WTC11 (cell line): ENCODE data around the gene GNAS. TPM values are rescaled to one million over a fixed set of nuclear protein-coding genes. Genes with fewer than 3 reads are reported as not detected.

Experiments
- ATAC-seq: fragments of 200-7000 bp; cut with Tn5 transposase; 2 replicates; pipeline ENCODE4 v1.10.0; 2021; ENCODE audit warnings: mild to moderate bottlenecking, moderate library complexity
- CTCF ChIA-PET: fragments of 300-600 bp; sonication (Branson Sonifier 250); formaldehyde crosslinking; loops from one replicate; lab custom pipeline; 2021; ENCODE audit warnings: antibody characterized with exemption; lab: Charles Lee
- POLR2A ChIA-PET: fragments of 350-600 bp; sonication (Branson Sonifier 250); formaldehyde crosslinking; loops from one replicate; lab custom pipeline; 2021; ENCODE audit warnings: antibody characterized with exemption; lab: Charles Lee
- DNase-seq: peaks from one replicate; pipeline ENCODE4 v3.0.0; 2021; ENCODE audit warnings: low spot score
- H3K27ac Mint-ChIP-seq: 2 replicates; pipeline ENCODE4 v1.8.0; 2021; ENCODE audit warnings: mixed read lengths
- H3K27me3 Mint-ChIP-seq: 2 replicates; pipeline ENCODE4 v1.8.0; 2021; ENCODE audit warnings: low read depth, mild to moderate bottlenecking, moderate library complexity, mixed read lengths
- H3K36me3 Mint-ChIP-seq: 2 replicates; pipeline ENCODE4 v1.8.0; 2021; ENCODE audit warnings: mixed read lengths
- H3K4me1 Mint-ChIP-seq: 2 replicates; pipeline ENCODE4 v1.8.0; 2022; ENCODE audit warnings: mixed read lengths
- H3K4me3 Mint-ChIP-seq: 2 replicates; pipeline ENCODE4 v1.8.0; 2021; ENCODE audit warnings: mild to moderate bottlenecking, moderate library complexity, mixed read lengths
- H3K9me3 Mint-ChIP-seq: 2 replicates; pipeline ENCODE4 v1.8.0; 2021; ENCODE audit warnings: mixed read lengths
- AFF4 ChIP-seq: sonication (generic); formaldehyde crosslinking; IDR thresholded peaks from 2 replicates; pipeline ENCODE4 v1.8.1; 2023; ENCODE audit warnings: mild to moderate bottlenecking, missing genetic modification reagents, borderline replicate concordance
- ATF1 ChIP-seq: sonication (generic); formaldehyde crosslinking; IDR thresholded peaks from 2 replicates; pipeline ENCODE4 v1.8.1; 2023; ENCODE audit warnings: mild to moderate bottlenecking, moderate library complexity, missing genetic modification reagents
- ATF2 ChIP-seq: sonication (generic); formaldehyde crosslinking; IDR thresholded peaks from 2 replicates; pipeline ENCODE4 v1.8.1; 2022; ENCODE audit warnings: low read depth, missing genetic modification reagents, borderline replicate concordance
- CBFB ChIP-seq: sonication (generic); formaldehyde crosslinking; IDR thresholded peaks from 2 replicates; pipeline ENCODE4 v1.8.1; 2022; ENCODE audit warnings: mild to moderate bottlenecking, low read depth, missing genetic modification reagents
- FOXP1 ChIP-seq: sonication (generic); formaldehyde crosslinking; IDR thresholded peaks from 2 replicates; pipeline ENCODE4 v1.8.0; 2022; ENCODE audit warnings: missing genetic modification reagents, mild to moderate bottlenecking, moderate library complexity, borderline replicate concordance
- FOXP4 ChIP-seq: sonication (generic); formaldehyde crosslinking; IDR thresholded peaks from 2 replicates; pipeline ENCODE4 v1.8.0; 2022; ENCODE audit warnings: mild to moderate bottlenecking, missing genetic modification reagents
- IRF2 ChIP-seq: sonication (generic); formaldehyde crosslinking; IDR thresholded peaks from 2 replicates; pipeline ENCODE4 v1.8.0; 2022; ENCODE audit warnings: low read depth, missing genetic modification reagents, borderline replicate concordance
- JAZF1 ChIP-seq: fragments of 250-450 bp; sonication (Bioruptor Pico); IDR thresholded peaks from 2 replicates; pipeline ENCODE4 v1.9.0; 2021; ENCODE audit warnings: moderate library complexity, mild to moderate bottlenecking, inconsistent platforms
- MLX ChIP-seq: sonication (generic); formaldehyde crosslinking; IDR thresholded peaks from 2 replicates; pipeline ENCODE4 v1.8.1; 2023; ENCODE audit warnings: mild to moderate bottlenecking, missing genetic modification reagents, moderate library complexity
- TEAD4 ChIP-seq: sonication (generic); formaldehyde crosslinking; IDR thresholded peaks from 2 replicates; pipeline ENCODE4 v1.8.0; 2022; ENCODE audit warnings: mild to moderate bottlenecking, missing genetic modification reagents
- ZBTB43 ChIP-seq: sonication (generic); formaldehyde crosslinking; IDR thresholded peaks from 2 replicates; pipeline ENCODE4 v1.8.1; 2023; ENCODE audit warnings: mild to moderate bottlenecking, missing genetic modification reagents
- total RNA-seq: library from RNA; stranded (reverse); gene quantifications from 3 replicates; pipeline ENCODE4 v1.2.3, GENCODE V29; 2021
- TF ChIP-seq, protein P1 (sequence below): sonication (generic); formaldehyde crosslinking; IDR thresholded peaks from 2 replicates; pipeline ENCODE4 v1.8.0; 2022; ENCODE audit warnings: missing genetic modification reagents
- TF ChIP-seq, protein P2 (sequence below): fragments of 250-450 bp; sonication (Bioruptor Pico); IDR thresholded peaks from 2 replicates; pipeline ENCODE4 v1.9.0; 2021; ENCODE audit warnings: mild to moderate bottlenecking
- TF ChIP-seq, protein P3 (sequence below): sonication (generic); formaldehyde crosslinking; conservative IDR thresholded peaks from 2 replicates; pipeline ENCODE4 v1.8.1; 2023; ENCODE audit warnings: mild to moderate bottlenecking, low read depth, missing genetic modification reagents, moderate library complexity
- TF ChIP-seq, protein P4 (sequence below): sonication (generic); formaldehyde crosslinking; IDR thresholded peaks from 2 replicates; pipeline ENCODE4 v1.8.1; 2023; ENCODE audit warnings: mild to moderate bottlenecking, moderate library complexity, missing genetic modification reagents
- TF ChIP-seq, protein P5 (sequence below): sonication (generic); formaldehyde crosslinking; IDR thresholded peaks from 2 replicates; pipeline ENCODE4 v1.8.1; 2023; ENCODE audit warnings: mild to moderate bottlenecking, missing genetic modification reagents, moderate library complexity

The GNAS gene
- total RNA-seq, 1 experiment from 2014 or later = 868 TPM

GRCh38 chr20:58908221-58908620, 55.7 kb downstream of the GNAS start:
- DNase-seq = no peak
- Mint-ChIP-seq H3K9me3 (no peaks in the 10 kb centered on the region), H3K4me1 (peaks cover 3% of the 10 kb centered on the region; the same call in 1 of the 2 replicates), H3K27me3 (no peaks in the 10 kb centered on the region), H3K27ac (no peak overlapping the region; the same call in 1 of the 2 replicates), H3K4me3 (no peak overlapping the region), H3K36me3 (peaks cover 78% of the 10 kb centered on the region)
- POLR2A ChIA-PET = interaction anchor here (0.5 kb wide), 1 partner anchor 82 kb away, joined by 8 read pairs; no protein-coding TSS in a partner anchor
- CTCF ChIA-PET = no interaction called here
- no peak for TF ChIP-seq FOXP1 (CRISPR knock-in tag)
- no peak for TF ChIP-seq CBFB
- TF ChIP-seq MLX (CRISPR knock-in tag) = no peak
- TF ChIP-seq, protein P1, sequence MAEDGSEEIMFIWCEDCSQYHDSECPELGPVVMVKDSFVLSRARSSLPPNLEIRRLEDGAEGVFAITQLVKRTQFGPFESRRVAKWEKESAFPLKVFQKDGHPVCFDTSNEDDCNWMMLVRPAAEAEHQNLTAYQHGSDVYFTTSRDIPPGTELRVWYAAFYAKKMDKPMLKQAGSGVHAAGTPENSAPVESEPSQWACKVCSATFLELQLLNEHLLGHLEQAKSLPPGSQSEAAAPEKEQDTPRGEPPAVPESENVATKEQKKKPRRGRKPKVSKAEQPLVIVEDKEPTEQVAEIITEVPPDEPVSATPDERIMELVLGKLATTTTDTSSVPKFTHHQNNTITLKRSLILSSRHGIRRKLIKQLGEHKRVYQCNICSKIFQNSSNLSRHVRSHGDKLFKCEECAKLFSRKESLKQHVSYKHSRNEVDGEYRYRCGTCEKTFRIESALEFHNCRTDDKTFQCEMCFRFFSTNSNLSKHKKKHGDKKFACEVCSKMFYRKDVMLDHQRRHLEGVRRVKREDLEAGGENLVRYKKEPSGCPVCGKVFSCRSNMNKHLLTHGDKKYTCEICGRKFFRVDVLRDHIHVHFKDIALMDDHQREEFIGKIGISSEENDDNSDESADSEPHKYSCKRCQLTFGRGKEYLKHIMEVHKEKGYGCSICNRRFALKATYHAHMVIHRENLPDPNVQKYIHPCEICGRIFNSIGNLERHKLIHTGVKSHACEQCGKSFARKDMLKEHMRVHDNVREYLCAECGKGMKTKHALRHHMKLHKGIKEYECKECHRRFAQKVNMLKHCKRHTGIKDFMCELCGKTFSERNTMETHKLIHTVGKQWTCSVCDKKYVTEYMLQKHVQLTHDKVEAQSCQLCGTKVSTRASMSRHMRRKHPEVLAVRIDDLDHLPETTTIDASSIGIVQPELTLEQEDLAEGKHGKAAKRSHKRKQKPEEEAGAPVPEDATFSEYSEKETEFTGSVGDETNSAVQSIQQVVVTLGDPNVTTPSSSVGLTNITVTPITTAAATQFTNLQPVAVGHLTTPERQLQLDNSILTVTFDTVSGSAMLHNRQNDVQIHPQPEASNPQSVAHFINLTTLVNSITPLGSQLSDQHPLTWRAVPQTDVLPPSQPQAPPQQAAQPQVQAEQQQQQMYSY (CRISPR knock-in tag) = no peak
- TF ChIP-seq ATF2 (CRISPR knock-in tag) = no peak
- no peak for TF ChIP-seq ZBTB43 (CRISPR knock-in tag)
- TF ChIP-seq JAZF1 (CRISPR knock-in tag) = no peak
- TF ChIP-seq FOXP4 (CRISPR knock-in tag) = no peak
- no peak for TF ChIP-seq AFF4 (CRISPR knock-in tag)
- no peak for TF ChIP-seq TEAD4 (CRISPR knock-in tag)
- TF ChIP-seq, protein P2, sequence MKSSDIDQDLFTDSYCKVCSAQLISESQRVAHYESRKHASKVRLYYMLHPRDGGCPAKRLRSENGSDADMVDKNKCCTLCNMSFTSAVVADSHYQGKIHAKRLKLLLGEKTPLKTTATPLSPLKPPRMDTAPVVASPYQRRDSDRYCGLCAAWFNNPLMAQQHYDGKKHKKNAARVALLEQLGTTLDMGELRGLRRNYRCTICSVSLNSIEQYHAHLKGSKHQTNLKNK (CRISPR knock-in tag) = no peak
- TF ChIP-seq, protein P3, sequence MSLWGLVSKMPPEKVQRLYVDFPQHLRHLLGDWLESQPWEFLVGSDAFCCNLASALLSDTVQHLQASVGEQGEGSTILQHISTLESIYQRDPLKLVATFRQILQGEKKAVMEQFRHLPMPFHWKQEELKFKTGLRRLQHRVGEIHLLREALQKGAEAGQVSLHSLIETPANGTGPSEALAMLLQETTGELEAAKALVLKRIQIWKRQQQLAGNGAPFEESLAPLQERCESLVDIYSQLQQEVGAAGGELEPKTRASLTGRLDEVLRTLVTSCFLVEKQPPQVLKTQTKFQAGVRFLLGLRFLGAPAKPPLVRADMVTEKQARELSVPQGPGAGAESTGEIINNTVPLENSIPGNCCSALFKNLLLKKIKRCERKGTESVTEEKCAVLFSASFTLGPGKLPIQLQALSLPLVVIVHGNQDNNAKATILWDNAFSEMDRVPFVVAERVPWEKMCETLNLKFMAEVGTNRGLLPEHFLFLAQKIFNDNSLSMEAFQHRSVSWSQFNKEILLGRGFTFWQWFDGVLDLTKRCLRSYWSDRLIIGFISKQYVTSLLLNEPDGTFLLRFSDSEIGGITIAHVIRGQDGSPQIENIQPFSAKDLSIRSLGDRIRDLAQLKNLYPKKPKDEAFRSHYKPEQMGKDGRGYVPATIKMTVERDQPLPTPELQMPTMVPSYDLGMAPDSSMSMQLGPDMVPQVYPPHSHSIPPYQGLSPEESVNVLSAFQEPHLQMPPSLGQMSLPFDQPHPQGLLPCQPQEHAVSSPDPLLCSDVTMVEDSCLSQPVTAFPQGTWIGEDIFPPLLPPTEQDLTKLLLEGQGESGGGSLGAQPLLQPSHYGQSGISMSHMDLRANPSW (CRISPR knock-in tag) = no peak
- TF ChIP-seq IRF2 = no peak
- TF ChIP-seq, protein P4, sequence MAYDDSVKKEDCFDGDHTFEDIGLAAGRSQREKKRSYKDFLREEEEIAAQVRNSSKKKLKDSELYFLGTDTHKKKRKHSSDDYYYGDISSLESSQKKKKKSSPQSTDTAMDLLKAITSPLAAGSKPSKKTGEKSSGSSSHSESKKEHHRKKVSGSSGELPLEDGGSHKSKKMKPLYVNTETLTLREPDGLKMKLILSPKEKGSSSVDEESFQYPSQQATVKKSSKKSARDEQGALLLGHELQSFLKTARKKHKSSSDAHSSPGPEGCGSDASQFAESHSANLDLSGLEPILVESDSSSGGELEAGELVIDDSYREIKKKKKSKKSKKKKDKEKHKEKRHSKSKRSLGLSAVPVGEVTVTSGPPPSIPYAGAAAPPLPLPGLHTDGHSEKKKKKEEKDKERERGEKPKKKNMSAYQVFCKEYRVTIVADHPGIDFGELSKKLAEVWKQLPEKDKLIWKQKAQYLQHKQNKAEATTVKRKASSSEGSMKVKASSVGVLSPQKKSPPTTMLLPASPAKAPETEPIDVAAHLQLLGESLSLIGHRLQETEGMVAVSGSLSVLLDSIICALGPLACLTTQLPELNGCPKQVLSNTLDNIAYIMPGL (CRISPR knock-in tag) = no peak
- TF ChIP-seq, protein P5, sequence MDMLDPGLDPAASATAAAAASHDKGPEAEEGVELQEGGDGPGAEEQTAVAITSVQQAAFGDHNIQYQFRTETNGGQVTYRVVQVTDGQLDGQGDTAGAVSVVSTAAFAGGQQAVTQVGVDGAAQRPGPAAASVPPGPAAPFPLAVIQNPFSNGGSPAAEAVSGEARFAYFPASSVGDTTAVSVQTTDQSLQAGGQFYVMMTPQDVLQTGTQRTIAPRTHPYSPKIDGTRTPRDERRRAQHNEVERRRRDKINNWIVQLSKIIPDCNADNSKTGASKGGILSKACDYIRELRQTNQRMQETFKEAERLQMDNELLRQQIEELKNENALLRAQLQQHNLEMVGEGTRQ = no peak
- no peak for TF ChIP-seq ATF1 (CRISPR knock-in tag)
- ATAC-seq = no peak
